Mesenchymal stem cell (in vitro differentiated cells and primary cell): ENCODE results near the gene PLCB1.

ENCODE experiments used
- DNase-seq: peaks from one replicate; pipeline ENCODE4 v3.0.0-alpha.2; 2013
- H2AFZ ChIP-seq: one replicate; pipeline ENCODE4 v1.6.1; 2013; ENCODE audit warnings: low read depth, mild to moderate bottlenecking, control low read depth, inconsistent platforms, low read length, moderate library complexity
- H2AK5ac ChIP-seq: 2 replicates; pipeline ENCODE4 v1.6.1; 2013; ENCODE audit warnings: low read length, moderate library complexity, mild to moderate bottlenecking, inconsistent platforms; ENCODE audit not compliant: severe bottlenecking
- H2BK120ac ChIP-seq: one replicate; pipeline ENCODE4 v1.6.1; 2013; ENCODE audit warnings: low read depth, mild to moderate bottlenecking, inconsistent platforms, low read length, moderate library complexity
- H2BK12ac ChIP-seq, 2 experiments: one replicate each; pipeline ENCODE4 v1.6.1; 2013; ENCODE audit warnings: inconsistent platforms in 2 of 2, low read length in 2 of 2, mild to moderate bottlenecking in 2 of 2, moderate library complexity in 2 of 2, control low read depth in 1 of 2
- H2BK15ac ChIP-seq: one replicate; pipeline ENCODE4 v1.6.1; 2013; ENCODE audit warnings: mild to moderate bottlenecking, low read depth, inconsistent platforms; ENCODE audit not compliant: poor library complexity, severe bottlenecking
- H2BK5ac ChIP-seq: 2 replicates; pipeline ENCODE4 v1.6.1; 2013; ENCODE audit warnings: low read depth, mild to moderate bottlenecking, low read length, control low read depth, inconsistent platforms; ENCODE audit not compliant: poor library complexity, severe bottlenecking
- H3K14ac ChIP-seq, 2 experiments: one replicate each; pipeline ENCODE4 v1.6.1; 2013; ENCODE audit warnings: inconsistent platforms in 2 of 2, low read length in 2 of 2, control low read depth in 1 of 2, mild to moderate bottlenecking in 1 of 2, moderate library complexity in 1 of 2
- H3K18ac ChIP-seq, 2 experiments: one replicate each; pipeline ENCODE4 v1.6.1; 2013; ENCODE audit warnings: inconsistent platforms in 2 of 2, low read length in 2 of 2, control low read depth in 1 of 2, low read depth in 1 of 2, mild to moderate bottlenecking in 1 of 2
- H3K23ac ChIP-seq, 2 experiments: one replicate each; pipeline ENCODE4 v1.6.1; 2013; ENCODE audit warnings: inconsistent platforms in 2 of 2, low read length in 2 of 2, mild to moderate bottlenecking in 2 of 2, moderate library complexity in 2 of 2, control low read depth in 1 of 2
- H3K27ac ChIP-seq: 2 replicates; pipeline ENCODE4 v1.5.1; 2013; ENCODE audit warnings: mild to moderate bottlenecking, moderate library complexity, low read length, control low read depth, inconsistent platforms; ENCODE audit not compliant: poor library complexity, severe bottlenecking
- H3K27me3 ChIP-seq, 2 experiments: 2 replicates each; pipeline versions ENCODE4 v1.6.1 to v1.7.0; 2013; ENCODE audit warnings: low read length in 2 of 2, mild to moderate bottlenecking in 2 of 2, moderate library complexity in 2 of 2, control low read depth in 1 of 2, inconsistent platforms in 1 of 2; ENCODE audit not compliant: control insufficient read depth in 1 of 2, insufficient read depth in 1 of 2
- H3K36me3 ChIP-seq, 2 experiments: 2 replicates each; pipeline versions ENCODE4 v1.6.1 to v1.7.0; 2013; ENCODE audit warnings: low read length in 2 of 2, control low read depth in 1 of 2, inconsistent platforms in 1 of 2, low read depth in 1 of 2, mild to moderate bottlenecking in 1 of 2; ENCODE audit not compliant: insufficient read depth in 2 of 2, control insufficient read depth in 1 of 2
- H3K4ac ChIP-seq, 2 experiments: one replicate each; pipeline ENCODE4 v1.6.1; 2013; ENCODE audit warnings: inconsistent platforms in 2 of 2, low read length in 2 of 2, mild to moderate bottlenecking in 2 of 2, moderate library complexity in 2 of 2, control low read depth in 1 of 2, low read depth in 1 of 2
- H3K4me1 ChIP-seq: 2 replicates; pipeline ENCODE4 v1.6.1; 2013; ENCODE audit warnings: low read depth, low read length, control low read depth; ENCODE audit not compliant: control insufficient read depth, insufficient read depth
- H3K4me2 ChIP-seq: 2 replicates; pipeline ENCODE4 v1.6.1; 2013; ENCODE audit warnings: low read length, mild to moderate bottlenecking, inconsistent platforms; ENCODE audit not compliant: poor library complexity, severe bottlenecking
- H3K4me3 ChIP-seq, 2 experiments: 2 replicates each; pipeline versions ENCODE4 v1.5.1 to v1.7.0; 2013; ENCODE audit warnings: low read length in 2 of 2, mild to moderate bottlenecking in 2 of 2, control low read depth in 1 of 2, low read depth in 1 of 2; ENCODE audit not compliant: insufficient read depth in 1 of 2
- H3K79me1 ChIP-seq: replicated peaks from 2 replicates; pipeline ENCODE4 v1.6.1; 2013; ENCODE audit warnings: mild to moderate bottlenecking, control low read depth, low read length, inconsistent platforms; ENCODE audit not compliant: poor library complexity, severe bottlenecking
- H3K9ac ChIP-seq: 2 replicates; pipeline ENCODE4 v1.7.0; 2013; ENCODE audit warnings: mild to moderate bottlenecking, low read length, moderate library complexity
- H3K9me3 ChIP-seq: 2 replicates; pipeline ENCODE4 v1.7.0; 2013; ENCODE audit warnings: mild to moderate bottlenecking, low read length; ENCODE audit not compliant: control insufficient read depth
- H4K8ac ChIP-seq: one replicate; pipeline ENCODE4 v1.6.1; 2013; ENCODE audit warnings: inconsistent platforms, mild to moderate bottlenecking, low read length, moderate library complexity
- H4K91ac ChIP-seq: one replicate; pipeline ENCODE4 v1.6.1; 2013; ENCODE audit warnings: mild to moderate bottlenecking, low read length, inconsistent platforms
- WGBS: methylation state at CpG from one replicate; pipeline ENCODE4 v1.1.7; 2013; ENCODE audit warnings: mixed read lengths; 5-methylcytosine and 5-hydroxymethylcytosine counted together

The PLCB1 gene

DNA sequence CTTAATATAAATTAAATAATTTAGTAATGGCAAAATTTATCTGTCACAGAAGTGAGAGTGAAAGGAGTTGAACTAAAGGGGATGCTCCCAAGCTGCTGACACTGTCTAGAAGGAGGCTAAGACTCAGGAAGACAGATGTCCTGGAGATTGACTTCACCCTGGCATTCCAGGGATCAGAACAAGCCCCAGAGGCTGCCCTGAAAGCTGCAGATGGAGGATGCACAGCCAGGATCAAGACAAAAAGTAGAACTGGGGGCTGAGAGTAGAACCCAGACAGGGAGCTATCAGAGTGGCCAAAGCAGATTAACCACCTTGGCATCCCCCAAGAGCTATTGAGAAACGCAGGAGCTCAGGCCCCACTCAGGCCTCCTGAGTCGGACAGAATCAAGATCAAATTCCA is 747.6 kb downstream of the PLCB1 start:
- Histone ChIP-seq H3K4me1 (no peaks in the 10 kb centered on the region), H3K9ac (no peak overlapping the region), H3K14ac (no peak overlapping the region), H3K27me3 (no peaks in the 10 kb centered on the region), H3K4me3 (no peak overlapping the region), H2BK12ac (no peak overlapping the region), H2AK5ac (no peak overlapping the region), H3K4me2 (no peak overlapping the region), H4K8ac (no peak overlapping the region), H3K18ac (no peak overlapping the region), H3K27ac (no peak overlapping the region), H3K9me3 (no peaks in the 10 kb centered on the region), H2BK120ac (no peak overlapping the region), H2BK15ac (no peak overlapping the region), H3K79me1 (no peaks in the 10 kb centered on the region), H3K23ac (no peak overlapping the region), H2BK5ac (no peak overlapping the region), H4K91ac (no peak overlapping the region), H2AFZ (no peak overlapping the region), H3K36me3 (no peaks in the 10 kb centered on the region), H3K4ac (no peak overlapping the region)
- WGBS: 96% methylated on average over 2 of the region's 2 CpGs
- DNase-seq: no peak

DNA sequence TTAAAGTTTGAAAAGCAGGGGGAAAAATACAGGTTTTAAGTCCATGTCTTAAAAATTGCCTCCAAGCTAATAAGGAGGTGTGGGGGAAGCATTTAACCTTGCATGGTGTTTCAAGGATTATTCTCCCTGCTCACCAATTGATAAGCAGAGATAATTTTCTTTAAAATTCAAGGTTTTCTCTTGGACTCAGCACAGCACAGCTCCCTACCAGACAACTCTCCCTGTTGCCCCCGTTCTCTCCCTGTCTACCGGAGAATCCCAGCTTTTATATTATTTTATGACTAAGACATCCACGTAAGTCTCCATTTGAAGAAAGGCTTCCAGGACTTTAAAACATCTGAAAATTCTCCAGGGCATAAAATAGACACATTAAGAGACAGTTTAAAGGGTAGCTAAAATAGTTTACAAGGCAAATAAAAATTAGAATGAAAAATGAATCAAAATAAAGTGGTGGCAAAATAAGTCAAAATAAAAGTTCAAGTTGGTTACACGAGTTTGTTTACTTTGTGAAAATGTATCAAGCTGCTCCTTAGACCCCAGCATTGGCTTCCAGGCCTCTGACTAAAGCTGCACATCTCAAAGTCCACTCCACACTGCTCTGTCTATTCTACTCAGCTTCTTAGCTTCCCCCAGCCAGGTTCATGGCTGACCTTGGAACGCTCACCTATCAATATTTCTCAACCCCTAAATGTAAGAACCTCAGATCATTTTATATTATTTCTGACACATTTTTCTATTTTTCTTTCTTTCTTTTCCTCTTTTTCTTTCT is 748.2 kb downstream of the PLCB1 start:
- H3K4ac ChIP-seq: no peak overlapping the region
- no peaks in the 10 kb centered on the region for H3K27me3 ChIP-seq
- 93% methylated on average over 4 of the region's 5 CpGs for WGBS

GRCh38 chr20:8891039-8891438 is 759.0 kb downstream of the PLCB1 start:
- no peak overlapping the region for H3K9ac ChIP-seq
- H3K4me1 ChIP-seq: peaks cover 2% of the 10 kb centered on the region
- no peak overlapping the region for H2AFZ ChIP-seq
- H3K9me3 ChIP-seq: peaks cover 21% of the 10 kb centered on the region
- H2BK12ac ChIP-seq: no peak overlapping the region
- no peaks in the 10 kb centered on the region for H3K36me3 ChIP-seq
- H3K4me2 ChIP-seq: no peak overlapping the region
- H2BK120ac ChIP-seq: no peak overlapping the region
- H2BK15ac ChIP-seq: no peak overlapping the region
- H2AK5ac ChIP-seq: no peak overlapping the region
- DNase-seq: no peak
- H3K79me1 ChIP-seq: no peaks in the 10 kb centered on the region
- no peaks in the 10 kb centered on the region for H3K27me3 ChIP-seq
- WGBS: no CpG with 5 or more reads among the region's 1 CpG
- no peak overlapping the region for H2BK5ac ChIP-seq
- no peak overlapping the region for H4K91ac ChIP-seq
- no peak overlapping the region for H3K18ac ChIP-seq
- no peak overlapping the region for H4K8ac ChIP-seq
- no peak overlapping the region for H3K4me3 ChIP-seq
- no peak overlapping the region for H3K23ac ChIP-seq
- H3K27ac ChIP-seq: no peak overlapping the region
- H3K4ac ChIP-seq: no peak overlapping the region
- no peak overlapping the region for H3K14ac ChIP-seq

More for the DNA sequence above, 748.2 kb downstream of the PLCB1 start:
- Histone ChIP-seq H3K36me3 (no peaks in the 10 kb centered on the region), H3K79me1 (no peaks in the 10 kb centered on the region), H3K18ac (no peak overlapping the region), H2BK120ac (no peak overlapping the region), H3K4me1 (no peaks in the 10 kb centered on the region), H4K8ac (no peak overlapping the region), H2AK5ac (no peak overlapping the region), H3K27ac (no peak overlapping the region), H2BK15ac (no peak overlapping the region), H2AFZ (no peak overlapping the region), H3K14ac (no peak overlapping the region), H3K4me2 (no peak overlapping the region), H3K9me3 (no peaks in the 10 kb centered on the region), H2BK12ac (no peak overlapping the region), H3K23ac (no peak overlapping the region), H4K91ac (no peak overlapping the region), H2BK5ac (no peak overlapping the region), H3K4me3 (no peak overlapping the region), H3K9ac (no peak overlapping the region)
- no peak for DNase-seq

DNA sequence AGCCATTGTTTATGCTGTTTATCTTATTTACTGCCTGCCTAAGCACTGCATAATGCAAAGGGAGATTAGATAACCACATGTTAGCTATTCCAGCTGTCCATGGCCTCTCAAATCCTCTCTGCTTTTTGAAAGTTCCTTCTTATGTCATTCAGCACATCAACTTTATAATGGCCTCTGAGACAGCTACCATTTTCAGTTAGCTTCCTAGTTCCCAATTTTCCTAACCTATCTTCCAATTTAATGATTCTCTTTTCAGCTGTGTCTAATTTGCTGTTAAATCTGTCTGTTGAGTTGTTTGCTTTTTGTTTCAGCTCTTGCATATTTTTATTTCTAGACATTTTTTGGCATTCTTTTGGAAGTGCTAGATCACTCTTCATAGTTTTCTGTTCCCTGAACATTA is 763.4 kb downstream of the PLCB1 start:
- peaks cover 27% of the 10 kb centered on the region for H3K9me3 ChIP-seq
- no peak overlapping the region for H3K9ac ChIP-seq
- DNase-seq: no peak
- no peak overlapping the region for H4K91ac ChIP-seq
- H3K4me1 ChIP-seq: no peaks in the 10 kb centered on the region
- H2BK12ac ChIP-seq: no peak overlapping the region
- no peak overlapping the region for H3K4me2 ChIP-seq
- H3K79me1 ChIP-seq: no peaks in the 10 kb centered on the region
- H2AK5ac ChIP-seq: no peak overlapping the region
- no peak overlapping the region for H3K4ac ChIP-seq
- no peaks in the 10 kb centered on the region for H3K36me3 ChIP-seq
- H2BK120ac ChIP-seq: no peak overlapping the region
- H3K23ac ChIP-seq: no peak overlapping the region
- no peak overlapping the region for H2BK15ac ChIP-seq
- H3K4me3 ChIP-seq: no peak overlapping the region
- no peak overlapping the region for H4K8ac ChIP-seq
- no peak overlapping the region for H3K14ac ChIP-seq
- no peak overlapping the region for H3K27ac ChIP-seq
- H2BK5ac ChIP-seq: no peak overlapping the region
- no peak overlapping the region for H2AFZ ChIP-seq
- H3K18ac ChIP-seq: no peak overlapping the region
- H3K27me3 ChIP-seq: no peaks in the 10 kb centered on the region
